Pancreas (tissue), 10 donors: ENCODE data around the gene ANO1. TPM values are rescaled to one million over a fixed set of nuclear protein-coding genes. Genes with fewer than 3 reads are reported as not detected.

Experiments used
- ATAC-seq, 4 donors: fragments of 200-7000 bp; cut with Tn5 transposase; one replicate each; pipeline versions ENCODE4 v1.8.0 to v1.9.1; 2020; ENCODE audit warnings: mild to moderate bottlenecking in 4 of 4, moderate library complexity in 4 of 4
- DNase-seq, 6 donors: peaks; one replicate each; pipeline ENCODE4 v3.0.0-alpha.2; 2020
- FAIRE-seq: peaks from 2 replicates; lab custom pipeline; 2012; peaks lifted over from hg19 to GRCh38; lab: Jason Lieb, UNC
- H3K27ac ChIP-seq, 4 donors: fragments of 200-600 bp; sonication (generic); 1 replicate in 3 of 4; 2 replicates in 1 of 4; pipeline versions ENCODE4 v1.5.0 to v1.8.0; 2020
- H3K27me3 ChIP-seq, 4 donors: fragments of 200-600 bp; one replicate each; pipeline ENCODE4 v1.8.0; 2021
- H3K36me3 ChIP-seq, 3 donors: fragments of 200-600 bp; sonication (generic) in 1 of 3; one replicate each; pipeline versions ENCODE4 v1.5.0 to v1.8.0; 2020 to 2021
- H3K4me1 ChIP-seq, 3 donors: fragments of 200-600 bp; one replicate each; pipeline ENCODE4 v1.8.0; 2021
- H3K4me3 ChIP-seq, 4 donors: fragments of 200-600 bp; sonication (generic) in 2 of 4; one replicate each; pipeline versions ENCODE4 v1.5.0 to v1.8.0; 2020 to 2021
- H3K9me3 ChIP-seq, 4 donors: fragments of 200-600 bp; one replicate each; pipeline ENCODE4 v1.8.0; 2021
- WGBS, 2 donors: extraction: QIAGEN DNeasy Blood & Tissue Kit; methylation state at CpG; one replicate each; pipeline ENCODE4 v1.1.7; 2013; 5-methylcytosine and 5-hydroxymethylcytosine counted together
- intact Hi-C, 3 donors: fragments of 100-400 bp; cut with DNase I; formaldehyde crosslinking; loops; one replicate each; pipeline versions ENCODE4 v1.11.1 to v1.14.2; 2022
- polyA plus RNA-seq, 2 donors: library from polyadenylated mRNA; stranded (reverse); fragments of 200-250 nt; gene quantifications; one replicate each; pipeline ENCODE4 v1.2.3, GENCODE V29; 2013
- total RNA-seq, 6 donors: library from RNA; stranded (reverse); fragmentation: NEBNext Ultra II Directional in 4 of 6; extraction: Animal tissue kit (Norgen Biotek cat#: 25700) in 4 of 6; gene quantifications; one replicate each; pipeline versions ENCODE4 v1.2.1 to v1.2.4, GENCODE V29; 2021 to 2023
- TF ChIP-seq, protein P1 (sequence below), 4 donors: fragments of 200-600 bp; sonication (generic) in 3 of 4; IDR thresholded peaks; one replicate each; pipeline versions ENCODE4 v1.5.0 to v1.8.0; 2021; ENCODE audit warnings: antibody characterized with exemption in 4 of 4
- donor health status: healthy with polysubstance abuse.
- donor health status: DM: no; HTN: no; CAD: no; lungs with moderate emphysema.
- donor health status: DM: no; HTN: no; CAD: no.
- donor health status: control.
- donor health status: control.
- donor health status: Bipolar disorder and iron deficiency.
- donor health status: DM: yes; HTN: yes; CAD: no.
- donor health status: DM: no; HTN: no; CAD: no.
- donor health status: DM: no; HTN: no; CAD: no.
- donor health status: DM: yes; HTN: yes; CAD: no.

ANO1 gene
- total and polyA plus RNA-seq, 8 donors = 1.5 to 12.4 (median 5.1) TPM

DNA sequence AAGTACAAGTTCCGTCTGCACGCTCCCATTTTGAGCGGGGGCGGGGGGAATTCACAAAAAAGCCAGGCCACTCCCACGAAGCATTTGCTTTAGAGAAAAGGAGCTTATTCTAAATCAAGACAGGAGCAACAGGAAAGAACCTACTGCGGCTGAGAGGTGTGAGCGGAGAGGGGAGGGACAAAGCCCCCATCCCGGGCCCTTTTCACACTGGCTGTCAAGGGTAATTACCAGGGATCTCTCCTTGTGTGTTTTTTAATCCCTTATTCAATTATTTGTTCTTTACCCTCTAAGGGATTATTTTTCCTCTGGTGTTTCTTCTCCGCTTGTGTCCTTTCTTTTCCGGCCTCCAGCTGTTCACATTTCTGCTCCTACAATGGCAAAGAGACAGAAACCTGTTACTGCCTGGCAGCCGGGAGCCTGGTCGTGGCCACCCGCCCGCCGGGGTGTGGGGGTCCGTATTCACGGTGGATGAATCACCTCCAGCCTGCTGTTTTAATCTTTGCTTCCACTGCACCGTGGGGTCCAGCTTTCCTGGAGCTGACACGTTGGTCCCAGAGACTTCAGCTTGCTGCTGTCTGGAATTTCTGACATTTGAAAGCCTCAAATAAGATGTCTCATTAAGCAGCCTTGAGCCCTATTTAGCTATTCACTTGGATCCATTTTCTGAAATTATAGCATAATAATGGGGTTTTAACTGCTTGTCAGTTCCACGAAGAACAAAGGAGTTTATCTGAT lies 63.5 kb downstream of the ANO1 start:
- TF ChIP-seq, protein P1, sequence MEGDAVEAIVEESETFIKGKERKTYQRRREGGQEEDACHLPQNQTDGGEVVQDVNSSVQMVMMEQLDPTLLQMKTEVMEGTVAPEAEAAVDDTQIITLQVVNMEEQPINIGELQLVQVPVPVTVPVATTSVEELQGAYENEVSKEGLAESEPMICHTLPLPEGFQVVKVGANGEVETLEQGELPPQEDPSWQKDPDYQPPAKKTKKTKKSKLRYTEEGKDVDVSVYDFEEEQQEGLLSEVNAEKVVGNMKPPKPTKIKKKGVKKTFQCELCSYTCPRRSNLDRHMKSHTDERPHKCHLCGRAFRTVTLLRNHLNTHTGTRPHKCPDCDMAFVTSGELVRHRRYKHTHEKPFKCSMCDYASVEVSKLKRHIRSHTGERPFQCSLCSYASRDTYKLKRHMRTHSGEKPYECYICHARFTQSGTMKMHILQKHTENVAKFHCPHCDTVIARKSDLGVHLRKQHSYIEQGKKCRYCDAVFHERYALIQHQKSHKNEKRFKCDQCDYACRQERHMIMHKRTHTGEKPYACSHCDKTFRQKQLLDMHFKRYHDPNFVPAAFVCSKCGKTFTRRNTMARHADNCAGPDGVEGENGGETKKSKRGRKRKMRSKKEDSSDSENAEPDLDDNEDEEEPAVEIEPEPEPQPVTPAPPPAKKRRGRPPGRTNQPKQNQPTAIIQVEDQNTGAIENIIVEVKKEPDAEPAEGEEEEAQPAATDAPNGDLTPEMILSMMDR (IDR thresholded peaks at IDR 0.05) = no peak
- Histone ChIP-seq H3K4me1 (no peaks in the 10 kb centered on the region), H3K27ac (no peak overlapping the region), H3K27me3 (no peaks in the 10 kb centered on the region), H3K4me3 (no peak overlapping the region), H3K36me3 (no peaks in the 10 kb centered on the region), H3K9me3 (no peaks in the 10 kb centered on the region)
- FAIRE-seq = no peak
- ATAC-seq = no peak
- peak in 1 of 6 donors; percentile 25 for DNase-seq
- WGBS, 2 donors = 26 to 28% methylated on average over 20 of the region's 20 CpGs
- intact Hi-C loops = no loop called here

- DNase-seq = peak in 1 of 6 donors; percentile 20
- FAIRE-seq = no peak
- peak in 1 of 4 donors; percentile 22 for ATAC-seq
- intact Hi-C loops = no loop called here
- Histone ChIP-seq H3K4me3 (no peak overlapping the region), H3K36me3 (no peaks in the 10 kb centered on the region), H3K9me3 (no peaks in the 10 kb centered on the region), H3K27ac (no peak overlapping the region), H3K4me1 (no peaks in the 10 kb centered on the region), H3K27me3 (no peaks in the 10 kb centered on the region)
- 51% methylated on average over 14 of the region's 14 CpGs for WGBS, 2 donors
- TF ChIP-seq, protein P1 (IDR thresholded peaks at IDR 0.05) = no peak
These were observed 64.2 kb downstream of the ANO1 start for GRCh38 chr11:70142221-70142875.

- TF ChIP-seq, protein P1 (IDR thresholded peaks at IDR 0.05) = no peak
- no peak overlapping the region for H3K27ac ChIP-seq
- no peaks in the 10 kb centered on the region for H3K27me3 ChIP-seq
- intact Hi-C loops = no loop called here
- H3K36me3 ChIP-seq = no peaks in the 10 kb centered on the region
- H3K9me3 ChIP-seq = no peaks in the 10 kb centered on the region
- WGBS, 2 donors = 73 to 86% methylated on average over 10 of the region's 10 CpGs
- no peak for ATAC-seq
- DNase-seq = peak in 1 of 6 donors; percentile 26
- no peak for FAIRE-seq
- no peaks in the 10 kb centered on the region for H3K4me1 ChIP-seq
- H3K4me3 ChIP-seq = no peak overlapping the region
These were observed 66.1 kb downstream of the ANO1 start for GRCh38 chr11:70144262-70144661.

- no peak overlapping the region for H3K27ac ChIP-seq
- TF ChIP-seq, protein P1 (IDR thresholded peaks at IDR 0.05) = no peak
- no peak overlapping the region for H3K4me3 ChIP-seq
- intact Hi-C loops = no loop called here
- DNase-seq = no peak
- H3K27me3 ChIP-seq = no peaks in the 10 kb centered on the region
- WGBS, 2 donors = 70 to 75% methylated on average over 6 of the region's 6 CpGs
- ATAC-seq = no peak
- FAIRE-seq = no peak
- no peaks in the 10 kb centered on the region for H3K36me3 ChIP-seq
- H3K9me3 ChIP-seq = no peaks in the 10 kb centered on the region
- H3K4me1 ChIP-seq = no peaks in the 10 kb centered on the region
These were observed 67.0 kb downstream of the ANO1 start for GRCh38 chr11:70145071-70145470.

DNA sequence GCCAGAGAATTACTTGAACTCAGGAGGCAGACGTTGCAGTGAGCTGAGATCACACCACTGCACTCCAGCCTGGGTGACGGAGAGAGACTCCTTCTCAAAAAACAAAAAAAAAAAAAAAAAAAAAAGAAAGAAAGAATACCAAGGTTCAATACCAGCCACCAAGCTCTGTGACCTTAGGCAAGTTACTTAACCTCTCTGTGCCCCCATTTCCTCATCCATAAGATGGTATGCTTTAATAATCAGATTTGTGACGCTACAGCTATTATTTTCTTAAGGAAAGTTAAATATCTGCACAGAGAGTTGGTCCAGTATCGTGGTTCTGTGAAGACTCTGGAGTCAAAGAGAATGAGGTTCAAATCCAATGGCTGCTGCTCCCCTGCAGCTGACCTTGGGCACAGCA lies 67.7 kb downstream of the ANO1 start:
- Histone ChIP-seq H3K27me3 (no peaks in the 10 kb centered on the region), H3K9me3 (no peaks in the 10 kb centered on the region), H3K4me1 (no peaks in the 10 kb centered on the region), H3K4me3 (no peak overlapping the region), H3K27ac (no peak overlapping the region), H3K36me3 (no peaks in the 10 kb centered on the region)
- FAIRE-seq = no peak
- WGBS, 2 donors = 51 to 66% methylated on average over 4 of the region's 4 CpGs
- no peak for ATAC-seq
- TF ChIP-seq, protein P1 (IDR thresholded peaks at IDR 0.05) = no peak
- intact Hi-C loops = no loop called here
- DNase-seq = no peak
